T-helper 17 cell (primary cell): ENCODE results near the gene N4BP3. TPM values are rescaled to one million over a fixed set of nuclear protein-coding genes. Genes with fewer than 3 reads are reported as not detected.

Experiments
- ATAC-seq: fragments of 150-1000 bp; cut with Tn5 transposase; 2 replicates; pipeline ENCODE4 v1.10.0; 2021; ENCODE audit warnings: mild to moderate bottlenecking, moderate library complexity
- DNase-seq, 3 donors: peaks; one replicate each; pipeline versions ENCODE4 v3.0.0 to v3.0.0-alpha.2; 2020 to 2021
- H3K9me3 ChIP-seq: one replicate; pipeline ENCODE4 v1.7.0; 2013; ENCODE audit warnings: low read length, mild to moderate bottlenecking; ENCODE audit not compliant: control insufficient read depth, poor library complexity, severe bottlenecking
- H3K27ac Mint-ChIP-seq: one replicate; pipeline ENCODE4 v1.8.0; 2022; ENCODE audit warnings: mild to moderate bottlenecking, moderate library complexity, mixed read lengths
- H3K27me3 Mint-ChIP-seq: one replicate; pipeline ENCODE4 v1.8.0; 2022; ENCODE audit warnings: mixed read lengths
- H3K36me3 Mint-ChIP-seq: one replicate; pipeline ENCODE4 v1.8.0; 2022; ENCODE audit warnings: low read depth, mixed read lengths
- H3K4me1 Mint-ChIP-seq: one replicate; pipeline ENCODE4 v1.8.0; 2022; ENCODE audit warnings: mild to moderate bottlenecking, mixed read lengths
- H3K4me3 Mint-ChIP-seq: one replicate; pipeline ENCODE4 v1.8.0; 2022; ENCODE audit warnings: mild to moderate bottlenecking, moderate library complexity, mixed read lengths
- total RNA-seq, 4 donors: library from RNA in 2 of 4; stranded (reverse) in 2 of 4; gene quantifications; one replicate each; pipeline ENCODE4 v1.2.3 and lab custom pipeline; 2022 to 2026

The N4BP3 gene
- total RNA-seq, 2 donors from 2014 or later: 8.5 to 9.0 TPM

GRCh38 chr5:178131446-178131996 is 18.2 kb downstream of the N4BP3 start:
- Mint-ChIP-seq H3K36me3 (peaks cover 2% of the 10 kb centered on the region), H3K4me1 (peaks cover 24% of the 10 kb centered on the region), H3K27me3 (no peaks in the 10 kb centered on the region), H3K27ac (peak overlapping the region; percentile 86), H3K4me3 (peak overlapping the region; percentile 88)
- DNase-seq (no peak), ATAC-seq (no peak)
- H3K9me3 ChIP-seq: no peaks in the 10 kb centered on the region

GRCh38 chr5:178136990-178137389 is 23.7 kb downstream of the N4BP3 start:
- H3K36me3 Mint-ChIP-seq: peaks cover 5% of the 10 kb centered on the region
- H3K27ac Mint-ChIP-seq: peak overlapping the region; percentile 81
- ATAC-seq (no peak), DNase-seq (no peak)
- no peaks in the 10 kb centered on the region for H3K27me3 Mint-ChIP-seq
- H3K9me3 ChIP-seq: no peaks in the 10 kb centered on the region
- H3K4me1 Mint-ChIP-seq: peaks cover 25% of the 10 kb centered on the region
- H3K4me3 Mint-ChIP-seq: no peak overlapping the region

- H3K4me3 Mint-ChIP-seq: no peak overlapping the region
- H3K27me3 Mint-ChIP-seq: no peaks in the 10 kb centered on the region
- no peak for ATAC-seq
- H3K4me1 Mint-ChIP-seq: peaks cover 21% of the 10 kb centered on the region
- DNase-seq: no peak
- peaks cover 5% of the 10 kb centered on the region for H3K36me3 Mint-ChIP-seq
- no peaks in the 10 kb centered on the region for H3K9me3 ChIP-seq
- no peak overlapping the region for H3K27ac Mint-ChIP-seq
These were observed 24.7 kb downstream of the N4BP3 start for GRCh38 chr5:178137991-178138390.

GRCh38 chr5:178141550-178141949 is 28.2 kb downstream of the N4BP3 start:
- H3K4me1 Mint-ChIP-seq: peaks cover 10% of the 10 kb centered on the region
- no peak for ATAC-seq
- peak overlapping the region; percentile 54 for H3K27ac Mint-ChIP-seq
- H3K27me3 Mint-ChIP-seq: no peaks in the 10 kb centered on the region
- no peak for DNase-seq
- H3K36me3 Mint-ChIP-seq: peaks cover 2% of the 10 kb centered on the region
- no peak overlapping the region for H3K4me3 Mint-ChIP-seq
- H3K9me3 ChIP-seq: no peaks in the 10 kb centered on the region

GRCh38 chr5:178142642-178143041 is 29.3 kb downstream of the N4BP3 start:
- Mint-ChIP-seq H3K4me3 (no peak overlapping the region), H3K27ac (peak overlapping the region; percentile 6), H3K4me1 (peaks cover 3% of the 10 kb centered on the region), H3K36me3 (peaks cover 2% of the 10 kb centered on the region), H3K27me3 (no peaks in the 10 kb centered on the region)
- H3K9me3 ChIP-seq: no peaks in the 10 kb centered on the region
- no peak for ATAC-seq
- DNase-seq: no peak

- Mint-ChIP-seq H3K4me1 (peaks cover 3% of the 10 kb centered on the region), H3K27ac (peak overlapping the region; percentile 6), H3K4me3 (no peak overlapping the region), H3K36me3 (peaks cover 2% of the 10 kb centered on the region), H3K27me3 (no peaks in the 10 kb centered on the region)
- no peaks in the 10 kb centered on the region for H3K9me3 ChIP-seq
- DNase-seq (no peak), ATAC-seq (no peak)
These were observed 29.9 kb downstream of the N4BP3 start for GRCh38 chr5:178143246-178143645.

- H3K27ac Mint-ChIP-seq: peak overlapping the region; percentile 34
- H3K4me1 Mint-ChIP-seq: peaks cover 3% of the 10 kb centered on the region
These were observed 30.6 kb downstream of the N4BP3 start for GRCh38 chr5:178143901-178144300.

GRCh38 chr5:178145965-178146820 is 32.9 kb downstream of the N4BP3 start:
- no peaks in the 10 kb centered on the region for H3K9me3 ChIP-seq
- peaks cover 5% of the 10 kb centered on the region for H3K4me1 Mint-ChIP-seq
- DNase-seq: peak; percentile 54 to 66 (median 60)
- peak overlapping the region; percentile 54 for H3K27ac Mint-ChIP-seq
- H3K36me3 Mint-ChIP-seq: peaks cover 2% of the 10 kb centered on the region
- peak; percentile 95 for ATAC-seq
- H3K4me3 Mint-ChIP-seq: no peak overlapping the region
- no peaks in the 10 kb centered on the region for H3K27me3 Mint-ChIP-seq

More at GRCh38 chr5:178143901-178144300, 30.6 kb downstream of the N4BP3 start:
- H3K4me3 Mint-ChIP-seq: no peak overlapping the region
- no peak for DNase-seq
- H3K27me3 Mint-ChIP-seq: no peaks in the 10 kb centered on the region
- ATAC-seq: no peak
- peaks cover 2% of the 10 kb centered on the region for H3K36me3 Mint-ChIP-seq
- no peaks in the 10 kb centered on the region for H3K9me3 ChIP-seq

GRCh38 chr5:178147406-178147805 is 34.1 kb downstream of the N4BP3 start:
- Mint-ChIP-seq H3K4me3 (no peak overlapping the region), H3K27me3 (no peaks in the 10 kb centered on the region), H3K4me1 (peaks cover 11% of the 10 kb centered on the region), H3K36me3 (no peaks in the 10 kb centered on the region), H3K27ac (peak overlapping the region; percentile 65)
- DNase-seq (no peak), ATAC-seq (no peak)
- H3K9me3 ChIP-seq: no peaks in the 10 kb centered on the region

GRCh38 chr5:178149199-178149932 is 36.0 kb downstream of the N4BP3 start:
- Mint-ChIP-seq H3K4me3 (no peak overlapping the region), H3K27ac (no peak overlapping the region), H3K4me1 (peaks cover 18% of the 10 kb centered on the region), H3K27me3 (no peaks in the 10 kb centered on the region), H3K36me3 (no peaks in the 10 kb centered on the region)
- ATAC-seq (no peak), DNase-seq (no peak)
- H3K9me3 ChIP-seq: no peaks in the 10 kb centered on the region

- no peaks in the 10 kb centered on the region for H3K27me3 Mint-ChIP-seq
- no peaks in the 10 kb centered on the region for H3K9me3 ChIP-seq
- no peak overlapping the region for H3K4me3 Mint-ChIP-seq
- no peaks in the 10 kb centered on the region for H3K36me3 Mint-ChIP-seq
- peaks cover 16% of the 10 kb centered on the region for H3K4me1 Mint-ChIP-seq
- ATAC-seq (no peak), DNase-seq (no peak)
- H3K27ac Mint-ChIP-seq: peak overlapping the region; percentile 85
These were observed 37.8 kb downstream of the N4BP3 start for GRCh38 chr5:178150977-178151734.

GRCh38 chr5:178152491-178153444 is 39.4 kb downstream of the N4BP3 start:
- ATAC-seq: no peak
- DNase-seq: no peak
- H3K9me3 ChIP-seq: no peaks in the 10 kb centered on the region
- peak overlapping the region; percentile 97 for H3K4me3 Mint-ChIP-seq
- H3K36me3 Mint-ChIP-seq: no peaks in the 10 kb centered on the region
- peak overlapping the region; percentile 88 for H3K27ac Mint-ChIP-seq
- H3K27me3 Mint-ChIP-seq: no peaks in the 10 kb centered on the region
- H3K4me1 Mint-ChIP-seq: peaks cover 16% of the 10 kb centered on the region
